Mesenteric fat pad (tissue), 1 donor: Measurements from ENCODE around the gene DARS1. TPM values are rescaled to one million over a fixed set of nuclear protein-coding genes. Genes with fewer than 3 reads are reported as not detected.
"Not testable (repeated sequence)": the region's sequence is repeated elsewhere in the genome, so short reads cannot be mapped to it uniquely, and the experiment has no call there.

Experiments used
- DNase-seq: peaks from one replicate; pipeline ENCODE4 v3.0.0-alpha.2; 2020; ENCODE audit warnings: low spot score
- total RNA-seq: library from RNA; stranded (reverse); fragmentation: NEBNext Ultra II Directional; extraction: Animal tissue kit (Norgen Biotek cat#: 25700); gene quantifications from one replicate; pipeline ENCODE4 v1.2.1, GENCODE V29; 2021
- donor health status: DM: yes; HTN: yes; CAD: no.

Gene DARS1
- total RNA-seq, 1 donor from 2014 or later: 62.8 TPM

DNA sequence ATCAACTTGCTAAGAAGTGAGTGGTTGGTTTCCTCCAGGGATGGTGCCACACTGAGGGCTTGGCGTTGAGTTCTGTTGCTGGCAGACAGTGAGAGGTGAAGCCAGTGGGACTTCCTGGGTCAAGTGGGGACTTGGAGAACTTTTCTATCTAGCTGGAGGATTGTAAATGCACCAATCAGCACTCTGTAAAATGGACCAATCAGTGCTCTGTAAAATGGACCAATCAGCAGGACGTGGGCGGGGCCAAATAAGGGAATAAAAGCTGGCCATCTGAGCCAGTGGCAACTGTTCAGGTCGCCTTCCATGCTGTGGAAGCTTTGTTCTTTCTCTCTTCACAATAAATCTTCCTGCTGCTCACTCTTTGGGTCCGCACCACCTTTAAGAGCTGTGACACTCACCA is 96.8 kb downstream of the DARS1 start:
- DNase-seq: not testable (repeated sequence)

DNA sequence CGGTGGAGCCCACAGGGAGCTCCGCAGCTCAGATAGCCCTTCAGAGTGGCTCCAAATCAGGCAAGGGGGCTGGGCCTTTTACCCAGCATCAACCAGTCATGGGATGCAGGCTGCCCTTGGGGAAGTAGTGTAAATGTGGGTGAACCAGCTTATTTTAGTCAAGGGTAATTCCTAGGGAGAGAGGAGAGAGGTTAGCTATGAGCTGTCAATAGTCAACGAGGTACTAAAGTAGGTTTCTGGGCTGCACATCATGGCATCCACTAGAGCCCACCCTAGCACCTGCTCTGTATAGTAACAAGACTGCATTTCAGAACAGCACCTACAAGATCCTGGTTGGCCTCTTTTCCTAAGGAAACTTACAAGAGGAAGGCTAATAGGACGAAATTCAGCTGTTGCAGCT is 99.7 kb downstream of the DARS1 start:
- no peak for DNase-seq

DNA sequence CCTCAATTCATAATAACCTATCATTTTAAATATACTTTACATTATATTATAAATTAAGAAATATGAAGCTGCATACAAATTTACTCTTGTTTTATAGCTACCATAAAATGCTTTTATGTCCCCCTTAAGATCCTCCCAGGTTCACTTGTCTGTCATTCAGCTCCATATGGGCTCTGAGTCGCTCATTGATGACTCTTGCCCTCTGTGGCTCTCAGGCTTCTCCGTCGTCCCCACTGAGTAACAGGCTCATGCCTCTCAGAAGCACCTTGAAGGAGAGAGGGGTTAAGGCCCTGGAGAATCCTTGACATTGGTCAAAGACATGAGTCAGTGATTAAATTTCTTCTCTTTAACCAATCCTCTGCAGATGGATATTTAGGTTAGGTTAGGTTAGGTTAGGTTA is 103.0 kb downstream of the DARS1 start:
- DNase-seq: no peak

GRCh38 chr2:135876770-135877169 is 108.7 kb downstream of the DARS1 start:
- not testable (repeated sequence) for DNase-seq

DNA sequence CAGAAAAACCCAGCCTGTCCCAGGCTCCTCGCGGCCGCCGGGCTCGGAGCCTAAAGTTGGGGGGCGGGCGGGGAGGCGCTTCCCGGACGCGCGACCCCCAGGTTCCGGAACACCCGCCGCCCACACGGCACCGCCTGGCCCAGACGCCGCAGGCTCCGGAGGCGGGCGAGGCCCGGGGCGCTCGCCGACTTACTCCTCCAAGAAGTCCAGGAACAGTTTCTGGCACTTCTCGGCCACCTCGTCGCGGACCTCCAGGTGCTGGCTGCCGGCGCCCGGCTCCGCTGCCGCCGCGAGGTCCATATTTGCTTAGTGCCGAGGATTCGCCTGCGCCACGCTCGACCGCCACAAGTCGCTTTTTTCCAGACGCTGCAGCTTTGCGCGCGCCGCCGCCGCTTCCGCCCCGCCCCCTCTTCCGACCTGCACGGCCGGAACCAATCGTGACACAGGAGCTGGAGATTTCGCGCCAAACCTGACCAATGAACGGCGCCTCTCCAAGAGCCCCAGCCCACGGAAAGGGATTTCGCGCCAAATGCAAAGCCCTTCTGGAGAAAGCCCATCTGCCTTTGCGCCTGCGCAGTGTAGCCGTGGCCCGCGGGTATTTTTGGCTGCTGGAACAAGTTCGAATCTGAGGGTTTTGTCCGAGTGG is 109.2 kb downstream of the DARS1 start, which contains the start of gene MCM6:
MCM6 (minus strand) TSS at position 378 of the 646 bp plus-strand sequence; CDS start at position 300, 78 bp downstream.
- peak; percentile 97 for DNase-seq

GRCh38 chr2:135875491-135876065 is 109.8 kb downstream of the DARS1 start:
- peak; percentile 90 for DNase-seq

- DNase-seq: no peak
Observed at GRCh38 chr2:135874777-135875365, 110.6 kb downstream of the DARS1 start.

DNA sequence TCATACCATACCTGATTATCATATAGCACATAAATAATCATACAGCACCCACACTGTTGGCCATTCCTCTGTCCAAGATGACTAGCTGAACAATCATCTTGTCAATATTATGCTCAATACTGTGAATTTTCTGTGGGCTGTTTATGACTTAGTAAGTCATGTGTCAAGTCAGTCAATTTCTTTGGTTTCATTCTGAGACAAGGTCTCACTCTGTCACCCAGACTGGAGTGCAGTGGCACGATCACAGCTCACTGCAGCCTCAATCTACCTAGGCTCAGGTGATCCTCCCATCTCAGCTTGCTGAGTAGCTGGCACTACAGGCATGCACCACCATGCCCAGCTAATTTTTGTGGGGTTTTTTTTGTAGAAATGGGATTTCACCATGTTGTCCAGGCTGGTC is 114.9 kb downstream of the DARS1 start:
- no peak for DNase-seq

GRCh38 chr2:135863233-135863632 is 122.2 kb downstream of the DARS1 start:
- DNase-seq: no peak

GRCh38 chr2:135862718-135863117 is 122.7 kb downstream of the DARS1 start:
- no peak for DNase-seq

Other genes starting within 250 kb of the DARS1 start
- gene UBXN4, start 243.8 kb downstream of the DARS1 start, total RNA-seq: 98.3 TPM
- gene LCT, start 148.4 kb downstream of the DARS1 start, total RNA-seq: 0.77 TPM
- gene MCM6, start 109.2 kb downstream of the DARS1 start, total RNA-seq: 16.0 TPM
- gene CXCR4, start 132.5 kb upstream of the DARS1 start, total RNA-seq: 13.2 TPM